OCI-LY7 (cell line): ENCODE data around the gene TMEM132A.

ENCODE experiments used
- CTCF ChIP-seq: fragments of 200-600 bp; sonication (generic); conservative IDR thresholded peaks from 2 replicates; pipeline ENCODE4 v1.5.1; 2014; ENCODE audit warnings: mild to moderate bottlenecking, antibody characterized with exemption, low read length, moderate library complexity, mixed read lengths
- EZH2phosphoT487 ChIP-seq: fragments of 200-600 bp; sonication (generic); IDR thresholded peaks from 2 replicates; pipeline ENCODE4 v1.6.1; 2018; ENCODE audit warnings: low read depth, borderline replicate concordance, mild to moderate bottlenecking, mixed run types, antibody characterized with exemption, low read length, moderate library complexity, mixed read lengths

- TF ChIP-seq CTCF (no peak), EZH2phosphoT487 (no peak)
Observed at GRCh38 chr11:60923800-60924109, 505 bp upstream of the TMEM132A start.
